HL-60 (cell line): Measurements from ENCODE around the gene NPEPL1.

Experiments used
- DNase-seq, 2 experiments: peaks; one replicate each; pipeline ENCODE4 v3.0.0-alpha.2; 2010 to 2020; ENCODE audit warnings: low read depth in 1 of 2, low spot score in 1 of 2
- H3K27ac ChIP-seq: fragments of 250-450 bp; sonication (Bioruptor Pico); replicated peaks from 2 replicates; pipeline ENCODE4 v1.5.1; 2020; ENCODE audit warnings: mild to moderate bottlenecking, moderate library complexity
- H3K27me3 ChIP-seq: fragments of 250-450 bp; sonication (Bioruptor Pico); 2 replicates; pipeline ENCODE4 v1.5.1; 2021; ENCODE audit warnings: mild to moderate bottlenecking, moderate library complexity; ENCODE audit not compliant: insufficient read depth, poor library complexity, severe bottlenecking
- H3K4me3 ChIP-seq: replicated peaks from 2 replicates; pipeline ENCODE4 v1.5.1; 2011; ENCODE audit warnings: mild to moderate bottlenecking, control low read depth, low read length; ENCODE audit not compliant: insufficient read depth
- GABPA ChIP-seq: IDR thresholded peaks from 2 replicates; pipeline ENCODE4 v1.6.1; 2012; ENCODE audit warnings: low read depth
- POLR2AphosphoS5 ChIP-seq: IDR thresholded peaks from 2 replicates; pipeline ENCODE4 v1.6.1; 2012; ENCODE audit warnings: low read depth
- SPI1 ChIP-seq: IDR thresholded peaks from 2 replicates; pipeline ENCODE4 v1.6.1; 2012; ENCODE audit warnings: low read depth, mild to moderate bottlenecking, borderline replicate concordance
- TF ChIP-seq, protein P1 (sequence below): IDR thresholded peaks from 2 replicates; pipeline ENCODE4 v1.6.1; 2012; ENCODE audit warnings: low read depth; ENCODE audit not compliant: insufficient replicate concordance
- TF ChIP-seq, protein P2 (sequence below): IDR thresholded peaks from one replicate; pipeline ENCODE4 v1.5.1; 2011; ENCODE audit warnings: low read length, control low read depth, inconsistent platforms; ENCODE audit not compliant: insufficient read depth

Gene NPEPL1

DNA sequence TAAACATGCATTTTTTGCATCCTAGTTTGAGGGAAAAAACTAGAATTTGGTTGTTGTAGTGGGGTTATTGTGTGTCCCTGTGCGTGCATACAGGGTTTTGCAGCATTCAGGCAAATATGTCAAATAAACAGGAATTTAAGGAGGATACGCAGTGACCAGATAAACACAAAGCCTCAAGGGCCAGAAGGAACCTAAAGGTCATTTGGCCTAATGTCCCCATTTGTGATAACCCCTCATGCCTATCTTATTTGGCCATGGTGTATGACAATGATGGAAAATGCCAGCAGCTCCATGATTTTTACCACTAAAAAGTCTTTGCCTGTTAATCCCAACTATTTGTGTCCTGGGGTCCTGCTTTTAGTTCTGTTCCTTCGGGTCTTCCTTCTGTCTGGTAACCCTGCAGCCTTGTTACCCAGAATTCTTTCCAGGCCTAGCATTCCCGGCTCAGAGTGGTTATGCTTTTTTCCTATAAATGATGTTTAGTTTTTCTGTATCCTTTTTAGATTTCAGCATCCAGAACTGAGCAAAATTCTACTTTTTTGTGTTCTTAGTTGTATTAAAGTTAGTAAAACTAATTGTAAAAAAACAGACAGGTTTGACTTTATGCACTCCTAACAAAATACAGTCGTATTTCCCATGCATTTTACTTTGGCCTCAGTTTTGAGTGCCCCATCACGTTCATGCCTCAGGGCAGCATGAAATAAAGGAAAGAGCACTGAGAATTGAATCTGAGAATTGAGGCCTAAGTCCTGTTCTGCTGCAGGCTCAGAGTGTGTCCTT lies 37.1 kb upstream of the NPEPL1 start:
- Histone ChIP-seq H3K4me3 (no peak overlapping the region), H3K27ac (no peak overlapping the region), H3K27me3 (no peaks in the 10 kb centered on the region)
- no peak for DNase-seq
- TF ChIP-seq SPI1: no peak
- TF ChIP-seq, protein P1, sequence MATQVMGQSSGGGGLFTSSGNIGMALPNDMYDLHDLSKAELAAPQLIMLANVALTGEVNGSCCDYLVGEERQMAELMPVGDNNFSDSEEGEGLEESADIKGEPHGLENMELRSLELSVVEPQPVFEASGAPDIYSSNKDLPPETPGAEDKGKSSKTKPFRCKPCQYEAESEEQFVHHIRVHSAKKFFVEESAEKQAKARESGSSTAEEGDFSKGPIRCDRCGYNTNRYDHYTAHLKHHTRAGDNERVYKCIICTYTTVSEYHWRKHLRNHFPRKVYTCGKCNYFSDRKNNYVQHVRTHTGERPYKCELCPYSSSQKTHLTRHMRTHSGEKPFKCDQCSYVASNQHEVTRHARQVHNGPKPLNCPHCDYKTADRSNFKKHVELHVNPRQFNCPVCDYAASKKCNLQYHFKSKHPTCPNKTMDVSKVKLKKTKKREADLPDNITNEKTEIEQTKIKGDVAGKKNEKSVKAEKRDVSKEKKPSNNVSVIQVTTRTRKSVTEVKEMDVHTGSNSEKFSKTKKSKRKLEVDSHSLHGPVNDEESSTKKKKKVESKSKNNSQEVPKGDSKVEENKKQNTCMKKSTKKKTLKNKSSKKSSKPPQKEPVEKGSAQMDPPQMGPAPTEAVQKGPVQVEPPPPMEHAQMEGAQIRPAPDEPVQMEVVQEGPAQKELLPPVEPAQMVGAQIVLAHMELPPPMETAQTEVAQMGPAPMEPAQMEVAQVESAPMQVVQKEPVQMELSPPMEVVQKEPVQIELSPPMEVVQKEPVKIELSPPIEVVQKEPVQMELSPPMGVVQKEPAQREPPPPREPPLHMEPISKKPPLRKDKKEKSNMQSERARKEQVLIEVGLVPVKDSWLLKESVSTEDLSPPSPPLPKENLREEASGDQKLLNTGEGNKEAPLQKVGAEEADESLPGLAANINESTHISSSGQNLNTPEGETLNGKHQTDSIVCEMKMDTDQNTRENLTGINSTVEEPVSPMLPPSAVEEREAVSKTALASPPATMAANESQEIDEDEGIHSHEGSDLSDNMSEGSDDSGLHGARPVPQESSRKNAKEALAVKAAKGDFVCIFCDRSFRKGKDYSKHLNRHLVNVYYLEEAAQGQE: no peak
- no peak for TF ChIP-seq GABPA
- TF ChIP-seq POLR2AphosphoS5: no peak
- TF ChIP-seq, protein P2, sequence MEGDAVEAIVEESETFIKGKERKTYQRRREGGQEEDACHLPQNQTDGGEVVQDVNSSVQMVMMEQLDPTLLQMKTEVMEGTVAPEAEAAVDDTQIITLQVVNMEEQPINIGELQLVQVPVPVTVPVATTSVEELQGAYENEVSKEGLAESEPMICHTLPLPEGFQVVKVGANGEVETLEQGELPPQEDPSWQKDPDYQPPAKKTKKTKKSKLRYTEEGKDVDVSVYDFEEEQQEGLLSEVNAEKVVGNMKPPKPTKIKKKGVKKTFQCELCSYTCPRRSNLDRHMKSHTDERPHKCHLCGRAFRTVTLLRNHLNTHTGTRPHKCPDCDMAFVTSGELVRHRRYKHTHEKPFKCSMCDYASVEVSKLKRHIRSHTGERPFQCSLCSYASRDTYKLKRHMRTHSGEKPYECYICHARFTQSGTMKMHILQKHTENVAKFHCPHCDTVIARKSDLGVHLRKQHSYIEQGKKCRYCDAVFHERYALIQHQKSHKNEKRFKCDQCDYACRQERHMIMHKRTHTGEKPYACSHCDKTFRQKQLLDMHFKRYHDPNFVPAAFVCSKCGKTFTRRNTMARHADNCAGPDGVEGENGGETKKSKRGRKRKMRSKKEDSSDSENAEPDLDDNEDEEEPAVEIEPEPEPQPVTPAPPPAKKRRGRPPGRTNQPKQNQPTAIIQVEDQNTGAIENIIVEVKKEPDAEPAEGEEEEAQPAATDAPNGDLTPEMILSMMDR: no peak

DNA sequence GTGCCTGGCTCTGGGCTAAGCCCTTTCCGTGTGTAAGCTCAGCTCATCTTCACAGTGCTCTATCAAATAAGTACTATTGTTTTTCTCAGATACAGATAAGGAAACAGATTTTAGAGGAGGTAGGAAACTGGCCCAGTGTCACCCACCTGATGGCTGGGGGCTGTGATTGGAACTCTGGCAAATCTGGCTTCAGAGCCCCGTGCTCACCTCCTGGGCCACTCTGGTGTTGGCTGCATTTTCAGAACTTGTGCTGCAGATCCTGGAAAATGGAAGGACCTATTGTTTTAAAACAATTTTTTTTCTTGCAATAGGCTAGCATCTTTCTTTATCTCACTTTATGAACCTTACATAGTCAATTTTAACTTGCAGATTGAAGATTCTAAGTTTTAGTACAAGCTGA lies 35.8 kb upstream of the NPEPL1 start:
- DNase-seq: no peak
- H3K27me3 ChIP-seq: no peaks in the 10 kb centered on the region
- no peak overlapping the region for H3K4me3 ChIP-seq
- TF ChIP-seq GABPA (no peak), POLR2AphosphoS5 (no peak), SPI1 (no peak)
- TF ChIP-seq, protein P2: no peak
- TF ChIP-seq, protein P1: no peak
- H3K27ac ChIP-seq: no peak overlapping the region

DNA sequence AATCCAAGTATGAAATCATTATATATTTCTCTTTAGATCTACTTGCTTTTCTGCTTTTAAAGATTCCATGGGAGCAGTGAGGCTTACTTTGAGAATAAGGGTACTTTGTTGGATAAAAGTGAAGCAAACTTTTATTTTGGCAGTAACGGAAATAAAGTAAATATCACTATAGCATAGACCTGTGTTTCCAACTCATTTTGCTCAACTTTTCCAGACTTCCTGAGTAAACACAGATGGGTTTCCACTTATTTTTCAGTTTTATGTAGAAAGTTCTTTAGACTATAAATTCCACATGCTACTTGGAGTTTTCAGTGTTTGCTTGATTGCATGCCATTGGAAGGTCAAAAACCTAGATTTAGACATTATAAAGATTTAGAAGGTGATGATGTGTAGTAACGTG lies 35.3 kb upstream of the NPEPL1 start:
- TF ChIP-seq, protein P1: no peak
- TF ChIP-seq, protein P2: no peak
- TF ChIP-seq GABPA: no peak
- TF ChIP-seq SPI1: no peak
- no peak for TF ChIP-seq POLR2AphosphoS5

More for the DNA sequence above, 35.3 kb upstream of the NPEPL1 start:
- no peaks in the 10 kb centered on the region for H3K27me3 ChIP-seq
- DNase-seq: no peak
- H3K4me3 ChIP-seq: no peak overlapping the region
- no peak overlapping the region for H3K27ac ChIP-seq
